Adrenal gland (tissue), 12 donors: ENCODE data around the gene AXL. TPM values are rescaled to one million over a fixed set of nuclear protein-coding genes. Genes with fewer than 3 reads are reported as not detected.
A peak's percentile ranks its signal among the peaks of the same experiment; 100 is the strongest.

Experiments used
- DNase-seq, 7 donors: peaks; one replicate each; pipeline ENCODE4 v3.0.0-alpha.2; 2019 to 2020
- H3K27ac ChIP-seq, 5 donors: fragments of 200-600 bp; sonication (generic) in 4 of 5; 1 replicate in 3 of 5; 2 replicates in 2 of 5; pipeline versions ENCODE4 v1.5.1 to v1.8.0; 2016 to 2020; ENCODE audit warnings: mild to moderate bottlenecking in 1 of 5
- H3K27me3 ChIP-seq: fragments of 200-600 bp; 2 replicates; pipeline ENCODE4 v1.8.0; 2021
- H3K36me3 ChIP-seq, 2 donors: fragments of 200-600 bp; replicated peaks in 1 of 2; 1 replicate in 1 of 2; 2 replicates in 1 of 2; pipeline versions ENCODE4 v1.5.1 to v1.8.0; 2018 to 2022
- H3K4me1 ChIP-seq, 2 donors: fragments of 200-600 bp; replicated peaks in 1 of 2; 1 replicate in 1 of 2; 2 replicates in 1 of 2; pipeline versions ENCODE4 v1.5.1 to v1.8.0; 2018 to 2021
- H3K4me3 ChIP-seq, 4 donors: fragments of 200-600 bp; sonication (generic) in 3 of 4; one replicate each; pipeline ENCODE4 v1.5.1; 2016 to 2018
- H3K9me3 ChIP-seq, 3 donors: fragments of 200-600 bp; sonication (generic) in 1 of 3; replicated peaks in 1 of 3; 1 replicate in 2 of 3; 2 replicates in 1 of 3; pipeline versions ENCODE4 v1.5.1 to v1.8.0; 2016 to 2021
- CTCF ChIP-seq, 6 experiments: fragments of 450-650 bp in 4 of 6; fragments of 200-600 bp in 2 of 6; sonication (generic) in 1 of 6; IDR thresholded peaks; 1 replicate in 5 of 6; 2 replicates in 1 of 6; pipeline versions ENCODE4 v1.5.1 to v1.8.0; 2016 to 2021; ENCODE audit warnings: antibody characterized with exemption in 6 of 6, mild to moderate bottlenecking in 2 of 6, moderate library complexity in 1 of 6
- POLR2A ChIP-seq, 2 donors: fragments of 450-650 bp; IDR thresholded peaks; one replicate each; pipeline ENCODE4 v1.6.1; 2017; ENCODE audit warnings: antibody characterized with exemption in 2 of 2, mild to moderate bottlenecking in 2 of 2, moderate library complexity in 1 of 2
- WGBS, 4 donors: extraction: QIAGEN DNeasy Blood & Tissue Kit in 2 of 4; methylation state at CpG; one replicate each; pipeline versions ENCODE4 v1.1.5 to v1.1.7; 2013 to 2017; 5-methylcytosine and 5-hydroxymethylcytosine counted together
- intact Hi-C, 2 donors: fragments of 100-400 bp; cut with DNase I; formaldehyde crosslinking; loops; one replicate each; pipeline versions ENCODE4 v1.14.1 to v1.15.0; 2022 to 2023
- polyA plus RNA-seq, 3 donors: library from polyadenylated mRNA; stranded (reverse); fragments of 200-250 nt in 2 of 3; fragments of 350-450 nt in 1 of 3; fragmentation: Illumina TruSeq in 1 of 3; extraction: RNeasy Lipid Tissue Mini Kit (QIAGEN cat#74804) in 1 of 3; gene quantifications; one replicate each; pipeline ENCODE4 v1.2.3, GENCODE V29; 2013 to 2014
- total RNA-seq, 9 donors: library from RNA; depleted of rRNA in 4 of 9; stranded (reverse); fragments of >200 nt in 4 of 9; fragments of 120-200 nt in 1 of 9; fragmentation: NEBNext Ultra II Directional in 1 of 9; extraction: Animal tissue kit (Norgen Biotek cat#: 25700) in 1 of 9; gene quantifications; one replicate each; pipeline versions ENCODE4 v1.1.0 to v1.2.4, GENCODE V29; 2013 to 2023
- donor health status: healthy with polysubstance abuse.
- donor health status: Bipolar disorder and iron deficiency.
- donor health status: DM: yes; HTN: yes; CAD: no.
- donor health status: DM: no; HTN: no; CAD: no.
- donor health status: DM: no; HTN: no; CAD: no.
- donor health status: DM: yes; HTN: yes; CAD: no.

The AXL gene
- total and polyA plus RNA-seq, 12 donors, result 12.0 to 105 (median 50.0) TPM

- H3K4me3 ChIP-seq, result no peak overlapping the region
- no peaks in the 10 kb centered on the region for H3K27me3 ChIP-seq
- no peak for DNase-seq
- H3K9me3 ChIP-seq, result no peaks in the 10 kb centered on the region
- TF ChIP-seq CTCF (IDR thresholded peaks at IDR 0.05) (no peak), POLR2A (IDR thresholded peaks at IDR 0.05) (no peak)
- H3K4me1 ChIP-seq, result peaks cover 20 to 43% of the 10 kb centered on the region in 2 donors
- H3K27ac ChIP-seq, result peak overlapping the region in 3 of 5 donors; percentile 4 to 93 (median 92)
- H3K36me3 ChIP-seq, result no peaks in the 10 kb centered on the region
- 82 to 92% (median 90%) methylated on average over 12 to 20 of the region's 20 CpGs for WGBS, 4 donors
- intact Hi-C loops, result no loop called here
These were observed 2.6 kb downstream of the AXL start for GRCh38 chr19:41221514-41222205.

GRCh38 chr19:41222240-41222639, 3.2 kb downstream of the AXL start:
- DNase-seq, result no peak
- intact Hi-C loops, result no loop called here
- H3K4me1 ChIP-seq, result peaks cover 25 to 44% of the 10 kb centered on the region in 2 donors
- peak overlapping the region in 2 of 5 donors; percentile 25 to 92 for H3K27ac ChIP-seq
- WGBS, 4 donors, result 72 to 85% (median 78%) methylated on average over 9 to 10 of the region's 10 CpGs
- TF ChIP-seq CTCF (IDR thresholded peaks at IDR 0.05), result no peak
- no peak for TF ChIP-seq POLR2A (IDR thresholded peaks at IDR 0.05)
- H3K36me3 ChIP-seq, result no peaks in the 10 kb centered on the region
- H3K4me3 ChIP-seq, result no peak overlapping the region
- H3K27me3 ChIP-seq, result no peaks in the 10 kb centered on the region
- H3K9me3 ChIP-seq, result no peaks in the 10 kb centered on the region

- peak; percentile 60 to 87 (median 74) for DNase-seq
- Histone ChIP-seq H3K27ac (peak overlapping the region in 4 of 5 donors; percentile 46 to 97 (median 96)), H3K36me3 (no peaks in the 10 kb centered on the region), H3K4me1 (peaks cover 24 to 39% of the 10 kb centered on the region in 2 donors), H3K27me3 (no peaks in the 10 kb centered on the region), H3K4me3 (no peak overlapping the region), H3K9me3 (no peaks in the 10 kb centered on the region)
- intact Hi-C loops, result no loop called here
- peak in 1 of 2 donors; percentile 17 for TF ChIP-seq POLR2A (IDR thresholded peaks at IDR 0.05)
- TF ChIP-seq CTCF (IDR thresholded peaks at IDR 0.05), result no peak
- WGBS, 4 donors, result 47 to 58% (median 55%) methylated on average over 7 to 8 of the region's 8 CpGs
These were observed 4.6 kb downstream of the AXL start for GRCh38 chr19:41223431-41224234.

GRCh38 chr19:41224632-41225031, 5.6 kb downstream of the AXL start:
- H3K9me3 ChIP-seq, result no peaks in the 10 kb centered on the region
- H3K36me3 ChIP-seq, result no peaks in the 10 kb centered on the region
- H3K27me3 ChIP-seq, result no peaks in the 10 kb centered on the region
- peak overlapping the region in 4 of 5 donors; percentile 90 to 97 (median 96) for H3K27ac ChIP-seq
- intact Hi-C loops, result no loop called here
- peaks cover 24 to 41% of the 10 kb centered on the region in 2 donors for H3K4me1 ChIP-seq
- no peak overlapping the region for H3K4me3 ChIP-seq
- TF ChIP-seq POLR2A (IDR thresholded peaks at IDR 0.05) (no peak), CTCF (IDR thresholded peaks at IDR 0.05) (no peak)
- 93 to 96% (median 95%) methylated on average over 7 of the region's 7 CpGs for WGBS, 4 donors
- DNase-seq, result no peak
